GM20000 (cell line): ENCODE measurements around the gene EID2.

Experiments used
- DNase-seq: peaks from one replicate; pipeline ENCODE4 v3.0.0; 2012; ENCODE audit warnings: low spot score
- TF ChIP-seq, protein P1 (sequence below): IDR thresholded peaks from 2 replicates; pipeline ENCODE4 v1.5.1; 2012; ENCODE audit warnings: mild to moderate bottlenecking, control low read depth; ENCODE audit errors: extremely low read depth, missing control alignments

Gene EID2

DNA sequence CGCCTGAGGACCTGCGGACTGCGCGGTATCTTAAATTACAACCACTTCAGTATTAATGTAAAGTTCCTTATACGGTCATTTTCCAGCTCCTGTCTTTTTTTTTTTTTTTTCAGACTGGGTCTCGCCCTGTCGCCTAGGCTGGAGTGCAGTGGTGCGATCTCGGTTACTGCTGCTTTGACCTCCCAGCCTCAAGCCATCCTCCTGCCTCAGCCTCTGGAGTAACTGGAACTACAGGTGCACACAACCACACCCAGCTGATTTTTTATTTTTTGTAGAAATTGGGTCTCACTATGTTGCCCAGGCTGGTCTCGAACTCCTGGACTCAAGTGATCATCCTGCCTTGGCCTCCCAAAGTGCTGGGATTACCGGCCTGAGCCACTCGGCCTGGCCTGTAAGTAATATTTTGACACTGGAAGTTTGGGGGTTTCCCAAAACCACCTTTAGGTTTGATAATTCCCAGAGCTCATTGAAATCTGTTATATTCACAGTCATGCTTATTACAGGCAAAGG lies 6.9 kb downstream of the EID2 start:
- TF ChIP-seq, protein P1, sequence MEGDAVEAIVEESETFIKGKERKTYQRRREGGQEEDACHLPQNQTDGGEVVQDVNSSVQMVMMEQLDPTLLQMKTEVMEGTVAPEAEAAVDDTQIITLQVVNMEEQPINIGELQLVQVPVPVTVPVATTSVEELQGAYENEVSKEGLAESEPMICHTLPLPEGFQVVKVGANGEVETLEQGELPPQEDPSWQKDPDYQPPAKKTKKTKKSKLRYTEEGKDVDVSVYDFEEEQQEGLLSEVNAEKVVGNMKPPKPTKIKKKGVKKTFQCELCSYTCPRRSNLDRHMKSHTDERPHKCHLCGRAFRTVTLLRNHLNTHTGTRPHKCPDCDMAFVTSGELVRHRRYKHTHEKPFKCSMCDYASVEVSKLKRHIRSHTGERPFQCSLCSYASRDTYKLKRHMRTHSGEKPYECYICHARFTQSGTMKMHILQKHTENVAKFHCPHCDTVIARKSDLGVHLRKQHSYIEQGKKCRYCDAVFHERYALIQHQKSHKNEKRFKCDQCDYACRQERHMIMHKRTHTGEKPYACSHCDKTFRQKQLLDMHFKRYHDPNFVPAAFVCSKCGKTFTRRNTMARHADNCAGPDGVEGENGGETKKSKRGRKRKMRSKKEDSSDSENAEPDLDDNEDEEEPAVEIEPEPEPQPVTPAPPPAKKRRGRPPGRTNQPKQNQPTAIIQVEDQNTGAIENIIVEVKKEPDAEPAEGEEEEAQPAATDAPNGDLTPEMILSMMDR = no peak
- no peak for DNase-seq

GRCh38 chr19:39532233-39533002 lies 7.5 kb downstream of the EID2 start, which contains the start of gene EID2B:
Gene EID2B, minus strand, starts transcription at chr19:39532852. Its CDS starts 50 bp downstream, at chr19:39532802.
- DNase-seq = peak; percentile 98
- TF ChIP-seq, protein P1 = peak; percentile 96

DNA sequence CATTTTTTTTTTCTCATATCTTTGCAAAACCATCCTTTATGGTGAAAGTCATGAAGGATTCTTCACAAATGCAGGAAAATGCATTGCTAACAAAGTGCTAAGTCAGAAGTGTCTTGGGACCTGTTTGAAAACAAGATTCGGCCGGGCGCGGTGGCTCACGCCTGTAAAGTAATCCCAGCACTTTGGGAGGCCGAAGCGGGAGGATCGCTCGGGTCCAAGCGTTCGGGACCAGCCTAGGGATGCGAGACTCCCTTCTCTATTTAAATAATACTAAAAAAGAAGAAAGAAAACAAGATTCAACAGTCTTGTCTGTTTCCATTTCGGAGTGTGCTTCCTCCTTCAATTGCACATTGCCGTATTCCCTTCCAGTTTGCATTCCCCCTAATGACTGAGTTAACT lies 8.1 kb downstream of the EID2 start:
- no peak for DNase-seq
- TF ChIP-seq, protein P1 = no peak

DNA sequence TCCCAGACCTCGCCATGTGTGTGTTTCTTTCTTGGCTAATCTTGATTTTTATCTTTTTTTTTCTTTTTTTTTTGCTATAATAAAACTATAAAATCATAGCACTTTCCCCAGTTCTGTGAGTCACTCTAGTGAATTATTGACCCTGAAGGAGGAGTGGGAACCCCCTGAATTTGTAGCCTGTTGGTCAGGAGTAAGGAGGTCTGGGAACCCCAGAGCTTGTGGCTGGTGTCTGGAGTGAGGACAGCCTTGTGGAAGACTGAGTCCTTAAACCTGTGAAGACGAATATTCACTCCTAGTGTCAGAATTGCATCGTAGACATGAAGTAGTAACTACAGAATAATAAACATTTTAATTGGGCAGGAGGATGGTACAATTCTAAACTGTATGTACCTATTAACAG lies 14.8 kb downstream of the EID2 start:
- no peak for DNase-seq
- TF ChIP-seq, protein P1 = no peak

DNA sequence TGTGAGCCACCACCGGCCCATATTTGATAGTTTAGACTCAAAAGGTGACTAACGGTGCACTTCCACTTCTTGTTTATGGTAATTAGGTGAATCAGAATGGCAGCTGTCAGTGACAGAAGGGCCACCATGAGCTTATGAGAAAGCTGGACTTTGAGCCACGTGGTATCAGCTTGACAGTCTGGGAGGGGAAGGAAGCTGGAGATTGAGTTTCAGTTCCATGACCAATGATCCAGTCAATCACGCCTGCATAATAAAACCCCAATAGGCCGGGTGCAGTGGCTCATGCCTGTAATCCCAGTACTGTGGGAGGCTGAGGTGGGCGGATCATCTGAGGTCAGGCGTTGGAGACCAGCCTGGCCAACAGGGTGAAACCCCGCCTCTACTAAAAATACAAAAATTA lies 15.5 kb downstream of the EID2 start:
- TF ChIP-seq, protein P1 = no peak
- no peak for DNase-seq

DNA sequence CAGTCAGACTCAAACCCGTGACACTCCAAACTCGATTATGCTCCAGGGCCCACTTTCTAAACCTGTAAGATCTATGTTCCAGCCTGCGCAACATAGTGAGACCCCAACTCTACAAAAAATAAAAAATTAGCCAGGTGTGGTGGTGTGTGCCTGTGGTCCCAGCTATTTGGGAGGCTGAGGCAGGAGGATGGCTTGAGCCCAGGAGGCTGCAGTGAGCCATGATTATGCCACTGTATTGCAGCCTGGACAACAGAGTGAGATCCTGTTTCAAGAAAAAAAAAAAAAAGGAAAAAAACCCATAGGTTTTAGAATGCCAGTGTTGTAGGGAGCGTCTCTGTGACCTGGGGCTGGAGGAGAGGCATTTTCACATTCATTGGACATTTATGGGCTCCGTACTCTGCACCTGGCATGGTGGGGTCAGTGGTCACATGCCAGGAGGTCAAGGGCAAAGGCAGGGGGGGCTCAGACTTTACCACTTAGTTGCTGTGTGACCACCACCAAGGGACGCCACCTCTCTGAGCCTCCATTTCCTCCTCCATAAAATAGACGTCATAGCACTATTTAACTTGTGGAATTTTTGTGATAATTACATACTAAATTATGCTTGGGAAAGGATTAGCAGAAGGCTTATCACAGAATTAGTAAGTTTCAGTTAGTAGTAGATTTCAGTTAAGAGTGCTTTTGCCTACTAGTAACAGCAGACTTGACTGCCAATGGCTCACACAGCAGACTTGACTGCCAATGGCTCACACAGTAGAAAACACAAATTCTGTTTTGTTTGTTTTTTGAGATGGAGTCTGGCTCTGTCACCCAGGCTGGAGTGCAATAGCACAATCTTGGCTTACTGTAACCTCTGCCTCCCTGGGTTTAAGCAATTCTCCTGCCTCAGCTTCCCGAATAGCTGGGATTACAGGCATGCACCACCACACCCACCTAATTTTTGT lies 19.1 kb downstream of the EID2 start:
- TF ChIP-seq, protein P1 = no peak
- no peak for DNase-seq

DNA sequence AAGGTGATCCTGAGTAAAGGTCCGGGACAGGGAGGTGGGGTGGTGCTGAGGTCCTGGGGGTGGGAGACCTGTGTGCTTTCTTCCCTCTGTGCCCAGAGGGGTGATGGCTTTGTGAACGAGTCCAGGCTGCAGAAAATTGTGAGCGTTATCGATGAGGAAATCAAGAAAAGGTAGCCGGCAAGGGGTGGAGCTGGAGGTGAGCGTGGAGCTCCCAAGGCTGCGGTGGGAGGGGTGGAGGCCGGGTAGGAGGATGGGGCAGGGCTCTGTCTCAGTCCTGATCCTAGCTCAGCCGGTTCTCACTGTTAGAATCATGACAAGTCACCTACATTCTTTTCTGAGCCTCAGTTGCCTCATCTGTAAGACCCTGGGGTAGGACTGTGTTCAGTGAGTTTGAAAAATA lies 21.0 kb downstream of the EID2 start:
- no peak for DNase-seq
- TF ChIP-seq, protein P1 = no peak
